HG02943 (cell line): Measurements from ENCODE around the gene EDAR.

Experiments
- ATAC-seq: cut with Tn5 transposase; IDR thresholded peaks from one replicate; pipeline ENCODE4 v1.9.1; 2021; ENCODE audit warnings: mild to moderate bottlenecking, low read depth, moderate library complexity; ENCODE audit not compliant: unreplicated experiment

The EDAR gene

DNA sequence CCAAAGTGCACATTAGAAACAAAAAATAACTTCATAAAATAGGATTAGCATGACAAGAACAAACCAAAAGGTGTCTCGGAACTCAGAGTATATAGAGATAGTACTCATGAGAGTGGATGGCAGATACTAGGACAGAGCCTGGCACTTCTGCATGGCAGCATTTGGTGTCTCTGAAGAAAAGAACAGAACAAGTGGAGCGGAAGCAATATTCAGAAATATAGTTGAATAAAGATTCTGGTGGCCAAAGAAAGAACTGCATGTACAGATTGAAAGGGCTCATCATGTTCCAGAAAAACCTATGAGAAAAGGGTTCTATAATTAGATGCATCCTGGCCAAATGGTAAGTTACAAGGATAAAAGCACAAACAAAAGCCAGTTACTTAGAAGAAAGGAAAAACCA lies 111.5 kb downstream of the EDAR start:
- ATAC-seq = no peak

DNA sequence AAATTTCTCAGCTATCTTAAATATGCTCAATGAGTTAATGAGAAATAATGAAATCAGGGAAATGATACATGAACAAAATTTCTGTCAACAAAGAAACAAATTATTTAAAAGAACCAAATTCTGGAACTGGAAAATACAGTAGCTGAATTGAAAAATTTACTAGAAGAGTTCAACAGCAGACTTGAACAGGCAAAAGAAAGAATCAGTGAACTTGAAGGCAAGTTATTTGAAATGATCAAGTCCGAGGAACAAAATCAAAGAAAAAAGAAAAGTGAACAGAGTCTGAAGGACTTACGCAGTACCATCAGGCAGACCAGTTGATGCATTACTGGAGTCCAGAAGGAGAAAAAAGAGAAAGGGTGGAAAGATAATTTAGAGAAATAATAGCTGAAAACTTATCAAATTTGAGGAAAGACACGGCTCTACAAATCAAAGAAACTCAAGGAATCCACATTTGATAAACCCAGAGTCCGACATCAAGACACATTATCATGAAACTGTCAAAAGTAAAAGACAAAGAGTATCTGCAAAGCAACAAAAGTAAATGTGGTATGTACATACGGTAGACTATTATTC lies 118.9 kb downstream of the EDAR start:
- ATAC-seq = no peak

DNA sequence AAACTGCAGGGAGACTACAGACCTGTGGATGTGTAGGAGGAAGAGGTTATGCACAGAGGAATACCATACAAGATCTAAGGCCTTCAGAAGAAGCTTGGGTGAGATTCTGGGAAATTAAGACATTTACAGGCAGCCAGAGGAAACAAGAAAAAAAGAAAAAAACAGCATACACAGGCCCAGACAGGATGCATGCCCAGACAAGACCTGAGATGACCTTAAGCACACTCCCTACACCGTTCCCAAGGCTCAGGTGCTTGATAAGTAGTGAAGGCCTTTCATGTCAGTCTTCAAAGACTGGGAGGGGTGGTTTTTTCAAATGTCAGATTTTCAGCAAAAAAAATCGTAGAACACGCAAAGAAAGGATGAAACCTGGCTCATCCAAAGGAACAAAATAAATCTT lies 119.5 kb downstream of the EDAR start:
- ATAC-seq = no peak

DNA sequence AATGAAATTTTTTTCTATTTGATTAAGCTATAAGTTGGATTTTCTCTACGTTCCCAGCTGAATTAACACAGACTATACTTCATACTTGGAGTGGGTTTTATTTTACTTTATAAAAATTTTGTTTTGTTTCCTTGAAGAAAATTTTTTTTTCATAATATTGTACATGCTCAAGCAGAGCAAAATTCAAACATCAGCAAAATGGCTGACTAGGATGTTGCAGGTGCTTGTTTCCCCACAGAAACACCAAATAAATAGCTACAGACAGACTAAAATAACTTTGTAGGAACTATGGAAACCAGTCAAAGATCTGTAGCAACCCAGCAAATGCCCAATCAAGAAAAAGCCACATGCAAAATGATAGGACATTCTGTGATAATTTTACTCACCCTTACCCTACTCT lies 120.1 kb downstream of the EDAR start:
- no peak for ATAC-seq

DNA sequence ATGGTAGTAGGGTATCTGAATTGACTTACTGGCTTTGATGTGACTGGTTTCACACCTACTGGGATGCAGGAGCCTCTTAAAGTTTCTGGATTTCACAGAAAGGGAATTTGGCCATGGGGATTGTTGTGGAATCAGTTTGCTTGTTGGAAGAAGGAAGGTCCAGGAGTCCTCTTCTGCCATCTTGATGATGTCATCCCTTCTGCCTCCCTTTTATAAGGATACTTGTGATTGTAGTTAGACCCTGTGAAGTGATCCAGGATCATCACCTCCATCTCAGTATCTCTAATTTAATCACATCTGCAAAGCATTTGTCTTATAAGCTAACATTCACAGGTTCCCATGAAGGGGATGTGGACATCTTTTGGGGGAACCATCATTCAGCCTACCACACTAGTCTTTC lies 123.0 kb downstream of the EDAR start:
- no peak for ATAC-seq

GRCh38 chr2:108858894-108859293 lies 130.1 kb downstream of the EDAR start:
- no peak for ATAC-seq

DNA sequence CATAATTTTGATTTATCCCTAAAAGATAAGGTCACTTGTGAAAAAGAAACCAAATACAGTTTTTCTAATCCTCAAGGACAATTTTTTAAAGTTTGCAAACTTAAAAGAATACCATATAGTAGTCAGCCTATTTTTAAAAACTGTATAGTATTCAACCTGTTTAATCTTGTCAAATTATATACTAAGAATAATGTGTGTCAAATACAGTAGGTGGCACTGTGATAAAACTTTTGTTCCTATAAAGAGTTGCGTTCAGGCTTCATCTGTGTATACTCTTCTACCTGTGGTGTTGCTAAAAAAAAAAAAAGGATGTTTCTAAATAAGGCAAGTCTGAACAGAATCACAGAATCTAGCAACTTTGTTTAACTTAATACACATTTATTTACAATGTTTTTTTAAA lies 133.8 kb downstream of the EDAR start:
- ATAC-seq = no peak

DNA sequence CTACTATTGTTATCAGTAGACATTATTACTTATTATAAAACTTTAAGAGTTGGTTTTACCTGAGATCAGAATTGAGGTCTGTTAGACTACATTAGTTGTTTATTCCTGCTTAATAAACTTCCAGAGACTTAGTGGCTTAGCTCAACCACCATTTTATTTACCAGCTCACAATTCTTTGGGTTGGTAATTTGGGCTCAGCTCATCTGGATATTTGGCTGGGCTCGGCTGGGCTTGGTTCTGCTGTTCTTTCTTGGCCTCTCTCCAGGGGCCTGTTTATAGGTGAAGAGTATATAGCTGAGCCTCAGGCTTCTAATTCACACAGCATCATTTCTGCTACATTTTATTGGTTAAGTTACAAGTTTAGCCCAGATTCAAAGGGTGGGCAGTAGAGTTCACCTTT lies 134.5 kb downstream of the EDAR start:
- no peak for ATAC-seq

DNA sequence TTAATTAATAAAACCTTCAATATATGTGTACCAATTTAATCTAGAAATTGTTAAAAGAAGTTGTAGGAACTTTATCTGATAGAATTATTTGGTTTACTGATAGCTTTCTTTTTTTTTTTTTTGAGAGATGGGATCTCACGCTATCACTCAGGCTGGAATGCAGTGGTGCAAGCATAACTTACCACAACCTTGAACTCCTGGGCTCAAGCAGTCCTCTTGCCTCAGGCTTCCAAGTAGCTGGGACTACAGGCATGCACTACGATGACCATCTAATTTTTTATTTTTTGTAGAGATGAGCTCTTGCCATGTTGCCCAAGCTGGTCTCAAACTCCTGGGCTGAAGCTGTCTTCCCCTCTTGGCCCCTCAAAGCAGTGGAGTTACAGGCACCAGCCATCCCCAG lies 135.6 kb downstream of the EDAR start:
- ATAC-seq = no peak

- ATAC-seq = no peak
Observed at GRCh38 chr2:108852375-108852774, 136.6 kb downstream of the EDAR start.

DNA sequence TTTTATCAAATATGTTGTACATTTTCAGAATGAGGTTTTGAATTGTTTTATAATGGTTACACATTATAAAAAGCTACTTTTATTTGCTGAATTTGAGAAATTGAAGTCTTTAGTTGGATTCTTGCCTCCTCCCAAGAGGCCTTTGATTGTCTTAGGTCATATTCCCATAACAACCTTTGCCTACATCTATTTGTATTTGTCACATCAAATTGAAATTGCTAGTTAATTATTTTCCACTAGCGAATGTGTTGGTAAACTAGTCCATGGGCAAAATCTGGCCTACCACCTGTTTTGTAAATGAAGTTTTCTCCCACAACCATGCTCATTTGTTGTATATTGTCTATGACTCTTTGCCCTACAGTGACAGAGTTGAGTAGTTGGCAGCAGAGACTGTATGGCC lies 142.0 kb downstream of the EDAR start:
- no peak for ATAC-seq

DNA sequence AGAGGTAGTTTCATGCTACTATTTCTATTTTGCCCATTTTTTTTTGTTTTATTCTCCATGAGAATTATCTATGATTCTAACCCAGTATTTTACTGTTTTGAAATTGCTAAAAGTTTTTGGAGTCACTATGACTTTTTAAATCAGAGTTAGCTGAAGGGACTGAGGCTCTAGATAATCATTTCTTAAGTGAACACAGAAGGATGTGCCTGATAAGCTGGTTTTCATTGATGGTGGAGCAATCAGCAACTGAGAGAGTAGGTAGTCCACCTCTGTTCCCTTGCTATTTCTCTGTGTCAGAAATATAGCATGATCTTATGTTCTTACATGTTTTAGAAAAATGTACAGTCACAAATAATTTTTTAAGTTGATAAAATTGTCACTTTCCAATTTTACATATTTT lies 143.1 kb downstream of the EDAR start:
- no peak for ATAC-seq
